ENCODE data around the gene PCCA. TPM values are rescaled to one million over a fixed set of nuclear protein-coding genes. Genes with fewer than 3 reads are reported as not detected.

Gene PCCA
- total and polyA plus RNA-seq, 2 of the 13 experiments (the other 11 are each of a cell fraction or from before 2014, with no cell fraction given): 15.0 to 32.2 TPM

- TF ChIP-seq ELF4 (CRISPR knock-in tag; IDR thresholded peaks at IDR 0.05; ENCODE audit: borderline replicate concordance) (0 out of 2 replicates have a peak, but pooled peaks have one; percentile 57), RFX1 (IDR thresholded peaks at IDR 0.05) (no peak), NAIF1 (CRISPR knock-in tag; IDR thresholded peaks at IDR 0.05; ENCODE audit: borderline replicate concordance) (no peak), RFX3 (CRISPR knock-in tag; IDR thresholded peaks at IDR 0.05) (no peak), MXD1 (CRISPR knock-in tag; IDR thresholded peaks at IDR 0.05) (no peak), SIN3B (IDR thresholded peaks at IDR 0.05; ENCODE audit: low read length) (no peak), CEBPZ (IDR thresholded peaks at IDR 0.05; ENCODE audit: low read length) (no peak), DNMT3B (CRISPR knock-in tag; conservative IDR thresholded peaks at IDR 0.05) (no peak), NR2F1 (CRISPR knock-in tag; IDR thresholded peaks at IDR 0.05) (peak; percentile 74 to 77), ZBTB7A (CRISPR knock-in tag; IDR thresholded peaks at IDR 0.05) (no peak), ZGPAT (CRISPR knock-in tag; IDR thresholded peaks at IDR 0.05) (0 out of 2 replicates have a peak, but pooled peaks have one; percentile 33), ZNF362 (CRISPR knock-in tag; IDR thresholded peaks at IDR 0.05; ENCODE audit: borderline replicate concordance) (peak; percentile 83; the same call in 1 of the 2 replicates), THRA (CRISPR knock-in tag; IDR thresholded peaks at IDR 0.05; ENCODE audit: borderline replicate concordance) (peak; percentile 36; the same call in 1 of the 2 replicates), MEIS1 (CRISPR knock-in tag; IDR thresholded peaks at IDR 0.05; ENCODE audit: borderline replicate concordance) (0 out of 2 replicates have a peak, but pooled peaks have one; percentile 47), ASH2L (IDR thresholded peaks at IDR 0.05; ENCODE audit: insufficient read length, low read depth, low read length) (peak; percentile 63), PRMT3 (CRISPR knock-in tag; IDR thresholded peaks at IDR 0.05; ENCODE audit: borderline replicate concordance, low read depth) (no peak), TMF1 (CRISPR knock-in tag; IDR thresholded peaks at IDR 0.05; ENCODE audit: low read depth) (peak; percentile 70; the same call in 1 of the 2 replicates), ZNF709 (CRISPR knock-in tag; IDR thresholded peaks at IDR 0.05) (0 out of 2 replicates have a peak, but pooled peaks have one; percentile 64), SIX1 (CRISPR knock-in tag; IDR thresholded peaks at IDR 0.05; ENCODE audit: borderline replicate concordance) (no peak), ARNTL (CRISPR knock-in tag; IDR thresholded peaks at IDR 0.05) (no peak; the same call in none of the 2 replicates), SMYD3 (CRISPR knock-in tag; IDR thresholded peaks at IDR 0.05) (no peak), AHR (CRISPR knock-in tag; IDR thresholded peaks at IDR 0.05) (no peak)
Measured at GRCh38 chr13:100543872-100544602, 455.1 kb downstream of the PCCA start (continued).
